Gastrocnemius medialis (tissue), 4 donors: Measurements from ENCODE around the gene SP9. TPM values are rescaled to one million over a fixed set of nuclear protein-coding genes. Genes with fewer than 3 reads are reported as not detected.

ENCODE experiments used
- ATAC-seq, 2 donors: fragments of 150-250 bp; one replicate each; pipeline ENCODE4 v1.9.1; 2016
- DNase-seq, 2 donors: peaks; one replicate each; pipeline ENCODE4 v3.0.0-alpha.2; 2019
- H3K27ac ChIP-seq, 4 donors: fragments of 200-600 bp; sonication (generic); 1 replicate in 1 of 4; 2 replicates in 3 of 4; pipeline ENCODE4 v1.5.1; 2016 to 2018; ENCODE audit warnings: mild to moderate bottlenecking in 2 of 4, moderate library complexity in 1 of 4
- H3K27me3 ChIP-seq, 3 donors: fragments of 200-600 bp; sonication (generic) in 2 of 3; 1 replicate in 1 of 3; 2 replicates in 2 of 3; pipeline versions ENCODE4 v1.5.1 to v1.6.0; 2016 to 2019; ENCODE audit warnings: mild to moderate bottlenecking in 1 of 3, moderate library complexity in 1 of 3
- H3K36me3 ChIP-seq, 2 donors: fragments of 200-600 bp; sonication (generic) in 1 of 2; one replicate each; pipeline ENCODE4 v1.5.1; 2017 to 2018
- H3K4me1 ChIP-seq, 2 donors: fragments of 200-600 bp; sonication (generic) in 1 of 2; one replicate each; pipeline ENCODE4 v1.5.1; 2016 to 2017; ENCODE audit warnings: mild to moderate bottlenecking in 2 of 2
- H3K4me3 ChIP-seq, 4 donors: fragments of 200-600 bp; sonication (generic) in 3 of 4; 1 replicate in 1 of 4; 2 replicates in 3 of 4; pipeline ENCODE4 v1.5.1; 2016 to 2019; ENCODE audit warnings: mild to moderate bottlenecking in 2 of 4
- H3K9me3 ChIP-seq, 3 donors: fragments of 200-600 bp; sonication (generic) in 2 of 3; 1 replicate in 1 of 3; 2 replicates in 2 of 3; pipeline ENCODE4 v1.5.1; 2016 to 2019
- POLR2A ChIP-seq, 2 donors: fragments of 450-650 bp; IDR thresholded peaks; one replicate each; pipeline ENCODE4 v1.6.1; 2017; ENCODE audit warnings: antibody characterized with exemption in 2 of 2, mild to moderate bottlenecking in 2 of 2, moderate library complexity in 2 of 2
- in situ Hi-C, 4 donors: fragments of 200-750 bp; cut with MboI; loops; one replicate each; pipeline versions ENCODE4 v1.15.0 to v1.8.0; 2017; ENCODE audit warnings: low sequenced_read_pairs in 4 of 4
- intact Hi-C: fragments of 100-400 bp; cut with DNase I; formaldehyde crosslinking; loops from one replicate; pipeline ENCODE4 v1.15.1; 2023; ENCODE audit warnings: low total_unique reads
- total RNA-seq, 4 donors: library from RNA; depleted of rRNA; stranded (reverse); fragments of >200 nt; gene quantifications; one replicate each; pipeline versions ENCODE4 v1.1.0 to v1.2.3, GENCODE V29; 2016
- TF ChIP-seq, protein P1 (sequence below), 5 experiments: fragments of 450-650 bp in 3 of 5; fragments of 200-600 bp in 2 of 5; sonication (generic) in 2 of 5; IDR thresholded peaks in 4 of 5; conservative IDR thresholded peaks in 1 of 5; 1 replicate in 4 of 5; 2 replicates in 1 of 5; pipeline ENCODE4 v1.5.1; 2016 to 2019; ENCODE audit warnings: antibody characterized with exemption in 5 of 5, mild to moderate bottlenecking in 3 of 5, moderate library complexity in 3 of 5

Gene SP9
- total RNA-seq, 4 donors from 2014 or later, result 0.10 TPM; not detected in 3

DNA sequence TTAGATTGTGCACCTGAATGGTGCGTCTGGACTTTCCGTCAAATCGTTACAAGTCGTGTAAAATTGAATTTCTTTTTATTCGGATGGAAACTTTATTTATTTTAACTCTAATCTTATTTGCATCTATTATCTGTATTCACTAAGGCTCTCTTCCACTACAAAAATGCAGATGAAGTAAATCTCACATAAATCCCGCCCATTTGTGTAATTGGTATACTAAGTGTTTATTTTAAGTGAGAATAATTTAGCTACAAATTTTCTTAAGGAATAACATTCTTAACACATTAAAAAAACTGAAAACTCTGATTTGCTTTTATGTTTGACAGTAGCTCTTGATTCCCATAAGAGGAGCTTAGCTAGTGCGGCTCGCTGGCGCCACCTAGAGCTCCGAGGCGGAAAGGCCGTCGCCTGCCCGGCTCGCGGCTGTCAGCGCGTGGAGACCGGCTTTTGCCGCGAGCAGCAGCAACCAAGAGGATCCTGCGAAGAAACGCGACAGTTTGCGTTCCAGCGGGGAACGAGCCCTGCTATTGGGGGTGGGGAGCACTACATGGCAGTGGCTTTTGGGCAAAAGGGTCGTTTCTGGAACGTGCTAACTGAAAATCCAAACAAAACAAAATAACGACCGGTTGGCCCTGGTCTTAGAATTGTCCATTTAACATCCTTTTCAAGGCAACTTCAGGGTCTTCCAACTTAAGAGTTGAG, 6.7 kb downstream of the SP9 start:
- in situ Hi-C loops (loop anchor here (5.0 to 25.0 kb wide), 5 partner anchors 179 to 939 kb away; no protein-coding TSS in a partner anchor), intact Hi-C loops (loop anchor here (1.0 to 10.0 kb wide), 3 partner anchors 183 to 939 kb away; no protein-coding TSS in a partner anchor)
- Histone ChIP-seq H3K9me3 (no peaks in the 10 kb centered on the region), H3K27ac (no peak overlapping the region), H3K36me3 (no peaks in the 10 kb centered on the region), H3K4me1 (peaks cover 18 to 22% of the 10 kb centered on the region in 2 donors), H3K27me3 (peaks cover 70 to 80% (median 73%) of the 10 kb centered on the region in 3 donors), H3K4me3 (peak overlapping the region; percentile 21 to 49 (median 30))
- DNase-seq, result peak; percentile 67 to 75
- TF ChIP-seq, protein P1, sequence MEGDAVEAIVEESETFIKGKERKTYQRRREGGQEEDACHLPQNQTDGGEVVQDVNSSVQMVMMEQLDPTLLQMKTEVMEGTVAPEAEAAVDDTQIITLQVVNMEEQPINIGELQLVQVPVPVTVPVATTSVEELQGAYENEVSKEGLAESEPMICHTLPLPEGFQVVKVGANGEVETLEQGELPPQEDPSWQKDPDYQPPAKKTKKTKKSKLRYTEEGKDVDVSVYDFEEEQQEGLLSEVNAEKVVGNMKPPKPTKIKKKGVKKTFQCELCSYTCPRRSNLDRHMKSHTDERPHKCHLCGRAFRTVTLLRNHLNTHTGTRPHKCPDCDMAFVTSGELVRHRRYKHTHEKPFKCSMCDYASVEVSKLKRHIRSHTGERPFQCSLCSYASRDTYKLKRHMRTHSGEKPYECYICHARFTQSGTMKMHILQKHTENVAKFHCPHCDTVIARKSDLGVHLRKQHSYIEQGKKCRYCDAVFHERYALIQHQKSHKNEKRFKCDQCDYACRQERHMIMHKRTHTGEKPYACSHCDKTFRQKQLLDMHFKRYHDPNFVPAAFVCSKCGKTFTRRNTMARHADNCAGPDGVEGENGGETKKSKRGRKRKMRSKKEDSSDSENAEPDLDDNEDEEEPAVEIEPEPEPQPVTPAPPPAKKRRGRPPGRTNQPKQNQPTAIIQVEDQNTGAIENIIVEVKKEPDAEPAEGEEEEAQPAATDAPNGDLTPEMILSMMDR (IDR thresholded peaks at IDR 0.05 in 4 of 5, conservative IDR thresholded peaks at IDR 0.05 in 1 of 5), result peak; percentile 77 to 99 (median 91)
- TF ChIP-seq POLR2A (IDR thresholded peaks at IDR 0.05), result no peak
- peak; percentile 63 to 86 for ATAC-seq

DNA sequence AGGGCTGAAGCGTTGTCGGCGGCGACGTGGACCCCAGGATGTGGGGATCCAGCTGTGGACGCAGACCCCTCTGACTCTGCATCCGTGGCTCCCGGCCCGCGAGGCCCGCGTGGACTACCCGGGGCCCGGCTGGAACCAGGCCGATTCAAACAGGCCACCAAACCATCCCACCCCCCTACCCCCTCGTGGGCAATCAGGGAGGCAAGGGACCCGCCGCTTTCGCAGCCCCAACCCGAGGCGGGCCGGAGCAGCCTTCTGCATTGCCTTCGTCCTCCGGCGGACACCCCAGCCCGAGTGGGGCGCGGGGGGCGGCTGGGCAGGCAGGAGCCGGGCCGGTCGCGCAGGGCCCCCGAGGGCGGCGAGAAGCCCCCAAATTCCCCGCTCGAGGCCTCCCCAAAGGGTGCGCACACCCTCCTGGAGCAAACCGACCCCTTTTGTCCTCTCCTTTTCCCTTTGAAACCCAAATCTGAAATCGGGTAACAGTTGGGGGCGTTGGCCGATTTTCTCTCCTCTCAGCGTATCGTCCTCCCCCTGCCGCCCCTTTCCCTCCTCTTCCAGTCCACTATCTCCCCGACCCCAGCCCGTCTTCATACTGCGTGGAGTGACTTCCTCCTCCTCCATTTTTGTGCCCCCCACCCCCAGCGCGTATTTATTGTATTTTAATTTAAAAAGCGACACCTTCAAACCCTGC, 7.4 kb downstream of the SP9 start:
- no peak overlapping the region for H3K27ac ChIP-seq
- peak in 1 of 2 donors; percentile 39 for ATAC-seq
- no peaks in the 10 kb centered on the region for H3K9me3 ChIP-seq
- H3K27me3 ChIP-seq, result peaks cover 63 to 73% (median 67%) of the 10 kb centered on the region in 3 donors
- H3K4me1 ChIP-seq, result peaks cover 12 to 20% of the 10 kb centered on the region in 2 donors
- in situ Hi-C loops (loop anchor here (5.0 to 25.0 kb wide), 5 partner anchors 180 to 940 kb away; no protein-coding TSS in a partner anchor), intact Hi-C loops (loop anchor here (1.0 to 10.0 kb wide), 3 partner anchors 184 to 939 kb away; no protein-coding TSS in a partner anchor)
- no peak for DNase-seq
- H3K4me3 ChIP-seq, result peak overlapping the region; percentile 21 to 49 (median 30)
- no peaks in the 10 kb centered on the region for H3K36me3 ChIP-seq
- TF ChIP-seq, protein P1 (IDR thresholded peaks at IDR 0.05 in 4 of 5, conservative IDR thresholded peaks at IDR 0.05 in 1 of 5), result no peak
- no peak for TF ChIP-seq POLR2A (IDR thresholded peaks at IDR 0.05)

GRCh38 chr2:174342686-174343342, 8.1 kb downstream of the SP9 start:
- H3K9me3 ChIP-seq, result no peaks in the 10 kb centered on the region
- peak overlapping the region; percentile 21 to 49 (median 30) for H3K4me3 ChIP-seq
- in situ Hi-C loops, result loop anchor here (5.0 to 25.0 kb wide), 5 partner anchors 181 to 941 kb away; no protein-coding TSS in a partner anchor
- DNase-seq (no peak), ATAC-seq (no peak)
- H3K4me1 ChIP-seq, result peaks cover 12 to 16% of the 10 kb centered on the region in 2 donors
- H3K27me3 ChIP-seq, result peaks cover 58 to 67% (median 62%) of the 10 kb centered on the region in 3 donors
- intact Hi-C loops, result loop anchor here (10.0 kb wide), 1 partner anchor 388 kb away; no protein-coding TSS in a partner anchor
- no peak for TF ChIP-seq POLR2A (IDR thresholded peaks at IDR 0.05)
- TF ChIP-seq, protein P1 (IDR thresholded peaks at IDR 0.05 in 4 of 5, conservative IDR thresholded peaks at IDR 0.05 in 1 of 5), result no peak
- no peak overlapping the region for H3K27ac ChIP-seq
- H3K36me3 ChIP-seq, result peaks cover 0 to 5% of the 10 kb centered on the region in 2 donors

DNA sequence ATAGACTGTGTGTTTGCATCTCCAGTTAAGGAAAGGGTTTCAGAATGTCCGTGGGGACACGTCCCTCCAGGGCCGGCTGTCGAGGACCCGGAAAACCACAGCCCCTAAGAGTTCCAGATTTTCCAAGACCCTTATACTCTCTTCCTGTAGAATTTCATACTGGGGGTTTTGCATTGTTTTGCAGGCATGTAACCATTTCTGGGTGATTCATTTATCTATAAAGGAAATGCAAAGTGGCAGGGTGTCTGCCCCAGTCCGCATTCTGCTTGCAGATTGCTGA, 8.5 kb downstream of the SP9 start:
- Histone ChIP-seq H3K27me3 (peaks cover 54 to 63% (median 57%) of the 10 kb centered on the region in 3 donors), H3K4me1 (peaks cover 12 to 14% of the 10 kb centered on the region in 2 donors), H3K27ac (no peak overlapping the region), H3K9me3 (no peaks in the 10 kb centered on the region), H3K4me3 (no peak overlapping the region), H3K36me3 (peaks cover 0 to 9% of the 10 kb centered on the region in 2 donors)
- intact Hi-C loops (loop anchor here (10.0 kb wide), 1 partner anchor 388 kb away; no protein-coding TSS in a partner anchor), in situ Hi-C loops (loop anchor here (5.0 to 25.0 kb wide), 5 partner anchors 181 to 941 kb away; no protein-coding TSS in a partner anchor)
- no peak for TF ChIP-seq POLR2A (IDR thresholded peaks at IDR 0.05)
- TF ChIP-seq, protein P1 (IDR thresholded peaks at IDR 0.05 in 4 of 5, conservative IDR thresholded peaks at IDR 0.05 in 1 of 5), result no peak
- DNase-seq (no peak), ATAC-seq (no peak)
